ENCODE data around the gene ANAPC16.
"Not testable (repeated sequence)": the region's sequence is repeated elsewhere in the genome, so short reads cannot be mapped to it uniquely, and the experiment has no call there.

The ANAPC16 gene

GRCh38 chr10:72240371-72240770, 24.6 kb downstream of the ANAPC16 start:
- peaks cover 5 to 11% of the 10 kb centered on the region in 2 donors for H3K36me3 ChIP-seq (ENCODE audit: control insufficient read depth in 2 of 2, insufficient read depth in 2 of 2, low read length in 2 of 2)
- peaks cover 19 to 20% of the 10 kb centered on the region in 2 donors for H3K4me1 ChIP-seq (ENCODE audit: control insufficient read depth in 2 of 2, insufficient read depth in 2 of 2, low read length in 2 of 2)
- no peaks in the 10 kb centered on the region for H3K27me3 ChIP-seq (ENCODE audit: control insufficient read depth in 2 of 2, insufficient read depth in 2 of 2, low read length in 2 of 2)
- H3K9me3 ChIP-seq (ENCODE audit: control insufficient read depth in 2 of 2, low read length in 2 of 2) = no peaks in the 10 kb centered on the region
- H3K27ac ChIP-seq (ENCODE audit: low read depth in 2 of 2, low read length in 2 of 2) = no peak overlapping the region
- no peak overlapping the region for H3K9ac ChIP-seq (ENCODE audit: low read depth in 1 of 2, low read length in 2 of 2)
- no peak overlapping the region for H3K4me3 ChIP-seq (ENCODE audit: low read length in 2 of 2)

DNA sequence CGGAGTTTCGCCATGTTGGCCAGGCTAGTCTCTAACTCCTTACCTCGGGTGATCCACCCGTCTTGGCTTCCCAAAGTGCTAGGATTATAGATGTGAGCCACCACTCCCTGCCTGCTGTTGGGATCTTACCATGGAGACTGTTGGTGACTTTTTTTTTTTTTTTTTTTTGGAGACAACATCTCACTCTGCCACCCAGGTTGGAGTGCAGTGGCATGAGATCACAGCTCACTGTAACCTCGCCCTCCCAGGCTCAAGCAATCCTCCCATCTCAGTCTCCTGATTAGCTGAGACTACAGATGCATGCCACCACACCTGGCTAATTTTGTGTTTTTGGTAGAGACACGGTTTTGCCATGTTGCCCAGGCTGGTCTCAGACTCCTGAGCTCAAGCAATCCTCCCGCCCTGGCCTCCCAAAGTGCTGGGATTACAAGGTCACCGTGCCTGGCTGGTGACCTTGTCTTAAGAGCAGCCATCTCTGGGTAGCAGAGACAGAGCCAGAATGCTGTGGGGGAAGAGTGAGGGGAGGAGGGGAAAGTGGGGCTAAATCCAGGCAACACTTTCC, 26.0 kb downstream of the ANAPC16 start:
- H3K36me3 ChIP-seq (ENCODE audit: control insufficient read depth in 2 of 2, insufficient read depth in 2 of 2, low read length in 2 of 2) = peaks cover 0 to 2% of the 10 kb centered on the region in 2 donors
- H3K27me3 ChIP-seq (ENCODE audit: control insufficient read depth in 2 of 2, insufficient read depth in 2 of 2, low read length in 2 of 2) = no peaks in the 10 kb centered on the region
- H3K27ac ChIP-seq (ENCODE audit: low read depth in 2 of 2, low read length in 2 of 2) = no peak overlapping the region
- H3K9ac ChIP-seq (ENCODE audit: low read depth in 1 of 2, low read length in 2 of 2) = no peak overlapping the region
- H3K4me3 ChIP-seq (ENCODE audit: low read length in 2 of 2) = no peak overlapping the region
- no peaks in the 10 kb centered on the region for H3K9me3 ChIP-seq (ENCODE audit: control insufficient read depth in 2 of 2, low read length in 2 of 2)
- peaks cover 19 to 23% of the 10 kb centered on the region in 2 donors for H3K4me1 ChIP-seq (ENCODE audit: control insufficient read depth in 2 of 2, insufficient read depth in 2 of 2, low read length in 2 of 2)

GRCh38 chr10:72242675-72243074, 26.9 kb downstream of the ANAPC16 start:
- peak overlapping the region; percentile 5 to 6 for H3K27ac ChIP-seq (ENCODE audit: low read depth in 2 of 2, low read length in 2 of 2)
- no peak overlapping the region for H3K4me3 ChIP-seq (ENCODE audit: low read length in 2 of 2)
- peaks cover 20 to 25% of the 10 kb centered on the region in 2 donors for H3K4me1 ChIP-seq (ENCODE audit: control insufficient read depth in 2 of 2, insufficient read depth in 2 of 2, low read length in 2 of 2)
- no peaks in the 10 kb centered on the region for H3K9me3 ChIP-seq (ENCODE audit: control insufficient read depth in 2 of 2, low read length in 2 of 2)
- H3K27me3 ChIP-seq (ENCODE audit: control insufficient read depth in 2 of 2, insufficient read depth in 2 of 2, low read length in 2 of 2) = no peaks in the 10 kb centered on the region
- no peak overlapping the region for H3K9ac ChIP-seq (ENCODE audit: low read depth in 1 of 2, low read length in 2 of 2)
- no peaks in the 10 kb centered on the region for H3K36me3 ChIP-seq (ENCODE audit: control insufficient read depth in 2 of 2, insufficient read depth in 2 of 2, low read length in 2 of 2)

- Histone ChIP-seq H3K4me3 (ENCODE audit: low read length in 2 of 2) (peak overlapping the region in 1 of 2 donors; percentile 37), H3K9me3 (ENCODE audit: control insufficient read depth in 2 of 2, low read length in 2 of 2) (no peaks in the 10 kb centered on the region), H3K36me3 (ENCODE audit: control insufficient read depth in 2 of 2, insufficient read depth in 2 of 2, low read length in 2 of 2) (no peaks in the 10 kb centered on the region), H3K27me3 (ENCODE audit: control insufficient read depth in 2 of 2, insufficient read depth in 2 of 2, low read length in 2 of 2) (no peaks in the 10 kb centered on the region), H3K27ac (ENCODE audit: low read depth in 2 of 2, low read length in 2 of 2) (peak overlapping the region; percentile 67 to 81), H3K9ac (ENCODE audit: low read depth in 1 of 2, low read length in 2 of 2) (peak overlapping the region in 1 of 2 donors; percentile 52), H3K4me1 (ENCODE audit: control insufficient read depth in 2 of 2, insufficient read depth in 2 of 2, low read length in 2 of 2) (peaks cover 32 to 37% of the 10 kb centered on the region in 2 donors)
Observed at GRCh38 chr10:72243822-72244437, 28.1 kb downstream of the ANAPC16 start.

DNA sequence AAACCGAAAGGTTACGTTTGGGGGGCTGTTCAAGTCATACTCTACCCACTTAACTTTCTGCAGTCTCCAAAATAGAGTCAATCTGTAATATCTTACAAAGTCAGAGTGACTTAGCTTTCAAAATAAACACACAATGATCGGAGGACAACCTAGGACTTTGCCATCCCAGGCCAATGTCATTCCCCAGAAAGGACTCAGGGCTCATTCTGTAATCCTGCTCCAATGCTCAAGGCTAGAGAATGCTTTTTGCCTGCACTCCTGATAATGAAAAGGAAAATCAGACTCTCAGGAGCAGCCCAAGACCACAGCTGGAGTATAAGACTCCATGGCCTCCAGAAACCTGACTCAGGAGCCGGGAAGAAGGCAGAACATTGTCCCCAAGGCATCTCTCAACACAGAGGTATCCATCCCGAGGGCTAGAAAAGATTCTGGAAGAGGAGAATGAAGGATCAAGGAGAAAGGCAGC, 28.8 kb downstream of the ANAPC16 start:
- Histone ChIP-seq H3K4me3 (ENCODE audit: low read length in 2 of 2) (no peak overlapping the region), H3K4me1 (ENCODE audit: control insufficient read depth in 2 of 2, insufficient read depth in 2 of 2, low read length in 2 of 2) (peaks cover 34 to 42% of the 10 kb centered on the region in 2 donors), H3K27me3 (ENCODE audit: control insufficient read depth in 2 of 2, insufficient read depth in 2 of 2, low read length in 2 of 2) (no peaks in the 10 kb centered on the region), H3K9me3 (ENCODE audit: control insufficient read depth in 2 of 2, low read length in 2 of 2) (no peaks in the 10 kb centered on the region), H3K27ac (ENCODE audit: low read depth in 2 of 2, low read length in 2 of 2) (peak overlapping the region; percentile 67 to 81), H3K9ac (ENCODE audit: low read depth in 1 of 2, low read length in 2 of 2) (peak overlapping the region in 1 of 2 donors; percentile 59), H3K36me3 (ENCODE audit: control insufficient read depth in 2 of 2, insufficient read depth in 2 of 2, low read length in 2 of 2) (no peaks in the 10 kb centered on the region)

- Histone ChIP-seq H3K27ac (ENCODE audit: low read depth in 2 of 2, low read length in 2 of 2) (peak overlapping the region; percentile 44 to 58), H3K4me1 (ENCODE audit: control insufficient read depth in 2 of 2, insufficient read depth in 2 of 2, low read length in 2 of 2) (peaks cover 37 to 42% of the 10 kb centered on the region in 2 donors), H3K4me3 (ENCODE audit: low read length in 2 of 2) (no peak overlapping the region), H3K9ac (ENCODE audit: low read depth in 1 of 2, low read length in 2 of 2) (no peak overlapping the region), H3K27me3 (ENCODE audit: control insufficient read depth in 2 of 2, insufficient read depth in 2 of 2, low read length in 2 of 2) (no peaks in the 10 kb centered on the region), H3K36me3 (ENCODE audit: control insufficient read depth in 2 of 2, insufficient read depth in 2 of 2, low read length in 2 of 2) (no peaks in the 10 kb centered on the region), H3K9me3 (ENCODE audit: control insufficient read depth in 2 of 2, low read length in 2 of 2) (no peaks in the 10 kb centered on the region)
Observed at GRCh38 chr10:72245949-72246525, 30.2 kb downstream of the ANAPC16 start.

GRCh38 chr10:72248468-72249151, 32.8 kb downstream of the ANAPC16 start:
- Histone ChIP-seq H3K4me3 (ENCODE audit: low read length in 2 of 2) (peak overlapping the region; percentile 34 to 62), H3K9me3 (ENCODE audit: control insufficient read depth in 2 of 2, low read length in 2 of 2) (no peaks in the 10 kb centered on the region), H3K9ac (ENCODE audit: low read depth in 1 of 2, low read length in 2 of 2) (peak overlapping the region; percentile 70 to 74), H3K27me3 (ENCODE audit: control insufficient read depth in 2 of 2, insufficient read depth in 2 of 2, low read length in 2 of 2) (no peaks in the 10 kb centered on the region), H3K4me1 (ENCODE audit: control insufficient read depth in 2 of 2, insufficient read depth in 2 of 2, low read length in 2 of 2) (peaks cover 33 to 40% of the 10 kb centered on the region in 2 donors), H3K27ac (ENCODE audit: low read depth in 2 of 2, low read length in 2 of 2) (peak overlapping the region; percentile 93 to 96), H3K36me3 (ENCODE audit: control insufficient read depth in 2 of 2, insufficient read depth in 2 of 2, low read length in 2 of 2) (no peaks in the 10 kb centered on the region)

GRCh38 chr10:72249176-72249862, 33.5 kb downstream of the ANAPC16 start:
- H3K4me1 ChIP-seq (ENCODE audit: control insufficient read depth in 2 of 2, insufficient read depth in 2 of 2, low read length in 2 of 2) = peaks cover 27 to 34% of the 10 kb centered on the region in 2 donors
- peak overlapping the region; percentile 93 to 96 for H3K27ac ChIP-seq (ENCODE audit: low read depth in 2 of 2, low read length in 2 of 2)
- not testable (repeated sequence) for H3K27me3 ChIP-seq (ENCODE audit: control insufficient read depth in 2 of 2, insufficient read depth in 2 of 2, low read length in 2 of 2); H3K9me3 ChIP-seq (ENCODE audit: control insufficient read depth in 2 of 2, low read length in 2 of 2); H3K36me3 ChIP-seq (ENCODE audit: control insufficient read depth in 2 of 2, insufficient read depth in 2 of 2, low read length in 2 of 2)
- H3K4me3 ChIP-seq (ENCODE audit: low read length in 2 of 2) = peak overlapping the region in 1 of 2 donors; percentile 62
- H3K9ac ChIP-seq (ENCODE audit: low read depth in 1 of 2, low read length in 2 of 2) = peak overlapping the region; percentile 70 to 74

DNA sequence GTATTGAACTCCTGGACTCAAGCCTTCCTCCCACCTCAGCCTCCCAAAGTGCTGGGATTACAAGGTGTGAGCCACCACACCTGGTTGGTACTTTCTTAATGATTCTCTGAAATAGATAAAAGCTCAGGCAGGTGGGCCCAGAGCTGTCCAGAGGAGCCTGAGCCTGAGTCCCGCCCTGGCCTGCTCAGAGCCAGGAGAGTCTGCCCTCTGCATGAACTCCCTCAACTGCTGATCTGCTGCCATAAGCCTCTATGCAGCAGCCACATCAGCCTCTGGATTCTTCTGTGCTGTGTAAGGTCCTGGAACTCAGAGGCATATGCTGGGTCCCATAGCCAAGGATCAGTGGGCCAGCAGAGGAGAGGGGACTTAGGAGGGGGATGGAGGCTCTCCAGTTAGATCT, 34.9 kb downstream of the ANAPC16 start:
- Histone ChIP-seq H3K9ac (ENCODE audit: low read depth in 1 of 2, low read length in 2 of 2) (peak overlapping the region in 1 of 2 donors; percentile 15), H3K27ac (ENCODE audit: low read depth in 2 of 2, low read length in 2 of 2) (peak overlapping the region in 1 of 2 donors; percentile 16), H3K4me3 (ENCODE audit: low read length in 2 of 2) (no peak overlapping the region), H3K36me3 (ENCODE audit: control insufficient read depth in 2 of 2, insufficient read depth in 2 of 2, low read length in 2 of 2) (no peaks in the 10 kb centered on the region), H3K27me3 (ENCODE audit: control insufficient read depth in 2 of 2, insufficient read depth in 2 of 2, low read length in 2 of 2) (no peaks in the 10 kb centered on the region), H3K4me1 (ENCODE audit: control insufficient read depth in 2 of 2, insufficient read depth in 2 of 2, low read length in 2 of 2) (peaks cover 30 to 36% of the 10 kb centered on the region in 2 donors), H3K9me3 (ENCODE audit: control insufficient read depth in 2 of 2, low read length in 2 of 2) (no peaks in the 10 kb centered on the region)
